Suprapubic skin (tissue), 4 donors: ENCODE measurements around the gene LUM. TPM values are rescaled to one million over a fixed set of nuclear protein-coding genes. Genes with fewer than 3 reads are reported as not detected.

ENCODE experiments used
- DNase-seq, 2 donors: peaks; one replicate each; pipeline ENCODE4 v3.0.0-alpha.2; 2019; ENCODE audit warnings: low spot score in 2 of 2
- H3K27ac ChIP-seq: fragments of 200-600 bp; sonication (generic); one replicate; pipeline ENCODE4 v1.5.1; 2019
- H3K27me3 ChIP-seq: fragments of 200-600 bp; sonication (generic); one replicate; pipeline ENCODE4 v1.5.1; 2019
- H3K36me3 ChIP-seq: fragments of 200-600 bp; sonication (generic); one replicate; pipeline ENCODE4 v1.5.1; 2019
- H3K4me1 ChIP-seq: fragments of 200-600 bp; sonication (generic); one replicate; pipeline ENCODE4 v1.5.1; 2019
- H3K4me3 ChIP-seq: fragments of 200-600 bp; sonication (generic); one replicate; pipeline ENCODE4 v1.5.1; 2019; ENCODE audit warnings: mild to moderate bottlenecking
- H3K9me3 ChIP-seq: fragments of 200-600 bp; sonication (generic); one replicate; pipeline ENCODE4 v1.5.1; 2019
- CTCF ChIP-seq, 2 donors: fragments of 200-600 bp in 1 of 2; fragments of 450-650 bp in 1 of 2; sonication (generic) in 1 of 2; IDR thresholded peaks; one replicate each; pipeline ENCODE4 v1.5.1; 2016 to 2019; ENCODE audit warnings: antibody characterized with exemption in 2 of 2, mild to moderate bottlenecking in 1 of 2, moderate library complexity in 1 of 2
- EP300 ChIP-seq: sonication (generic); formaldehyde crosslinking; IDR thresholded peaks from one replicate; pipeline ENCODE4 v1.6.1; 2017; ENCODE audit warnings: antibody characterized with exemption
- POLR2A ChIP-seq, 2 donors: fragments of 450-650 bp; IDR thresholded peaks; one replicate each; pipeline ENCODE4 v1.6.1; 2017; ENCODE audit warnings: antibody characterized with exemption in 2 of 2, mild to moderate bottlenecking in 2 of 2, moderate library complexity in 2 of 2
- POLR2AphosphoS5 ChIP-seq, 3 donors: sonication (generic); formaldehyde crosslinking; IDR thresholded peaks; one replicate each; pipeline ENCODE4 v1.6.1; 2017; ENCODE audit warnings: antibody characterized with exemption in 3 of 3
- WGBS: methylation state at CpG from one replicate; pipeline ENCODE4 v1.1.5; 2018; 5-methylcytosine and 5-hydroxymethylcytosine counted together
- total RNA-seq, 4 donors: library from RNA; depleted of rRNA; stranded (reverse); fragments of >200 nt; gene quantifications; one replicate each; pipeline ENCODE4 v1.1.0, GENCODE V29; 2016

LUM gene
- total RNA-seq, 4 donors from 2014 or later, result 7.5 to 26.0 (median 14.1) TPM

- H3K27ac ChIP-seq, result peak overlapping the region; percentile 1
- TF ChIP-seq POLR2A (IDR thresholded peaks at IDR 0.05) (no peak), POLR2AphosphoS5 (IDR thresholded peaks at IDR 0.05) (no peak), EP300 (no peak), CTCF (IDR thresholded peaks at IDR 0.05) (no peak)
- peaks cover 10% of the 10 kb centered on the region for H3K4me1 ChIP-seq
These were observed 1.5 kb downstream of the LUM start for GRCh38 chr12:91109581-91110310.

GRCh38 chr12:91109148-91109564 is 2.1 kb downstream of the LUM start:
- no peak for TF ChIP-seq POLR2A (IDR thresholded peaks at IDR 0.05)
- peak in 1 of 2 donors; percentile 28 for TF ChIP-seq CTCF (IDR thresholded peaks at IDR 0.05)
- peak overlapping the region; percentile 3 for H3K27ac ChIP-seq
- 34% methylated on average over 7 of the region's 7 CpGs for WGBS

More at GRCh38 chr12:91109581-91110310, 1.5 kb downstream of the LUM start:
- peak overlapping the region; percentile 5 for H3K4me3 ChIP-seq
- H3K36me3 ChIP-seq, result no peaks in the 10 kb centered on the region
- DNase-seq, result no peak
- WGBS, result 67% methylated on average over 2 of the region's 2 CpGs
- H3K9me3 ChIP-seq, result no peaks in the 10 kb centered on the region
- no peaks in the 10 kb centered on the region for H3K27me3 ChIP-seq

GRCh38 chr12:91108196-91108755 is 3.0 kb downstream of the LUM start:
- Histone ChIP-seq H3K36me3 (no peaks in the 10 kb centered on the region), H3K4me3 (no peak overlapping the region), H3K27ac (peak overlapping the region; percentile 32), H3K27me3 (no peaks in the 10 kb centered on the region), H3K9me3 (no peaks in the 10 kb centered on the region), H3K4me1 (peaks cover 10% of the 10 kb centered on the region)
- TF ChIP-seq CTCF (IDR thresholded peaks at IDR 0.05) (no peak), POLR2AphosphoS5 (IDR thresholded peaks at IDR 0.05) (no peak), POLR2A (IDR thresholded peaks at IDR 0.05) (no peak), EP300 (no peak)
- 77% methylated on average over 5 of the region's 5 CpGs for WGBS
- no peak for DNase-seq

More at GRCh38 chr12:91109148-91109564, 2.1 kb downstream of the LUM start:
- no peaks in the 10 kb centered on the region for H3K27me3 ChIP-seq
- peaks cover 10% of the 10 kb centered on the region for H3K4me1 ChIP-seq
- H3K36me3 ChIP-seq, result no peaks in the 10 kb centered on the region
- H3K9me3 ChIP-seq, result no peaks in the 10 kb centered on the region
- peak; percentile 69 to 80 for DNase-seq
- peak overlapping the region; percentile 5 for H3K4me3 ChIP-seq

- TF ChIP-seq POLR2A (IDR thresholded peaks at IDR 0.05) (no peak), POLR2AphosphoS5 (IDR thresholded peaks at IDR 0.05) (no peak), CTCF (IDR thresholded peaks at IDR 0.05) (no peak), EP300 (no peak)
- H3K36me3 ChIP-seq, result no peaks in the 10 kb centered on the region
- no peak for DNase-seq
- H3K4me3 ChIP-seq, result no peak overlapping the region
- H3K9me3 ChIP-seq, result no peaks in the 10 kb centered on the region
- peaks cover 4% of the 10 kb centered on the region for H3K4me1 ChIP-seq
- no peaks in the 10 kb centered on the region for H3K27me3 ChIP-seq
- no peak overlapping the region for H3K27ac ChIP-seq
These were observed 5.0 kb downstream of the LUM start for GRCh38 chr12:91106283-91106682.

- Histone ChIP-seq H3K27ac (peak overlapping the region; percentile 6), H3K36me3 (no peaks in the 10 kb centered on the region), H3K4me1 (no peaks in the 10 kb centered on the region), H3K27me3 (no peaks in the 10 kb centered on the region), H3K4me3 (no peak overlapping the region), H3K9me3 (no peaks in the 10 kb centered on the region)
- 62% methylated on average over 5 of the region's 5 CpGs for WGBS
- TF ChIP-seq POLR2AphosphoS5 (IDR thresholded peaks at IDR 0.05) (no peak), CTCF (IDR thresholded peaks at IDR 0.05) (no peak), EP300 (no peak), POLR2A (IDR thresholded peaks at IDR 0.05) (no peak)
- no peak for DNase-seq
These were observed 5.5 kb downstream of the LUM start for GRCh38 chr12:91105807-91106206.
